Esophagus muscularis mucosa (tissue), 4 donors: ENCODE measurements around the gene METTL5.

Source experiments
- EP300 ChIP-seq: sonication (generic); formaldehyde crosslinking; IDR thresholded peaks from one replicate; pipeline ENCODE4 v1.6.1; 2017; ENCODE audit warnings: antibody characterized with exemption
- POLR2A ChIP-seq: fragments of 450-650 bp; IDR thresholded peaks from one replicate; pipeline ENCODE4 v1.6.1; 2017; ENCODE audit warnings: antibody characterized with exemption, moderate library complexity, mild to moderate bottlenecking, low read depth
- POLR2AphosphoS5 ChIP-seq, 2 donors: sonication (generic); formaldehyde crosslinking; IDR thresholded peaks; one replicate each; pipeline ENCODE4 v1.6.1; 2017; ENCODE audit warnings: antibody characterized with exemption in 2 of 2
- TF ChIP-seq, protein P1 (sequence below), 3 experiments: fragments of 200-600 bp in 2 of 3; fragments of 450-650 bp in 1 of 3; sonication (generic) in 2 of 3; IDR thresholded peaks; one replicate each; pipeline ENCODE4 v1.5.1; 2017 to 2019; ENCODE audit warnings: antibody characterized with exemption in 3 of 3, mild to moderate bottlenecking in 2 of 3, moderate library complexity in 1 of 3

DNA sequence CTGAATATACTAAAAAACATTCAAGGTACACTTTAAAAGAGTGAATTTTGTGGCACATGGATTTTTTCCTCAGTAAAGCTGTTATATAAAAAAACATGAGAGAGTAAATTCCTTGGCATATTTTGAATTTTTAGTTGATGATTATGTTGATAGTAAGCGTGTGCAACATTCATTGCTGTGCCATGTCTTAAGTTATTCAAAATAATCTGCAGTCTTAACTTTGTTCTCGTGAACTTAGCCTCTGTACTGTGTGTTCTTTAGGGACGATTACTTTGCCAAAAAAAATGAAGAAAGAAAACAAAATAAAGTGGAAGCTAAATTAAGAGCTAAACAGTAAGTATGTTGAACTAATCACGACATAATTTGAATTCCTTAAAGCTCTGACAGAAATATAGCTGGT, 16.5 kb downstream of the METTL5 start:
- TF ChIP-seq POLR2A (no peak), EP300 (no peak), POLR2AphosphoS5 (IDR thresholded peaks at IDR 0.05) (no peak)
- TF ChIP-seq, protein P1, sequence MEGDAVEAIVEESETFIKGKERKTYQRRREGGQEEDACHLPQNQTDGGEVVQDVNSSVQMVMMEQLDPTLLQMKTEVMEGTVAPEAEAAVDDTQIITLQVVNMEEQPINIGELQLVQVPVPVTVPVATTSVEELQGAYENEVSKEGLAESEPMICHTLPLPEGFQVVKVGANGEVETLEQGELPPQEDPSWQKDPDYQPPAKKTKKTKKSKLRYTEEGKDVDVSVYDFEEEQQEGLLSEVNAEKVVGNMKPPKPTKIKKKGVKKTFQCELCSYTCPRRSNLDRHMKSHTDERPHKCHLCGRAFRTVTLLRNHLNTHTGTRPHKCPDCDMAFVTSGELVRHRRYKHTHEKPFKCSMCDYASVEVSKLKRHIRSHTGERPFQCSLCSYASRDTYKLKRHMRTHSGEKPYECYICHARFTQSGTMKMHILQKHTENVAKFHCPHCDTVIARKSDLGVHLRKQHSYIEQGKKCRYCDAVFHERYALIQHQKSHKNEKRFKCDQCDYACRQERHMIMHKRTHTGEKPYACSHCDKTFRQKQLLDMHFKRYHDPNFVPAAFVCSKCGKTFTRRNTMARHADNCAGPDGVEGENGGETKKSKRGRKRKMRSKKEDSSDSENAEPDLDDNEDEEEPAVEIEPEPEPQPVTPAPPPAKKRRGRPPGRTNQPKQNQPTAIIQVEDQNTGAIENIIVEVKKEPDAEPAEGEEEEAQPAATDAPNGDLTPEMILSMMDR (IDR thresholded peaks at IDR 0.05): no peak
